Breast epithelium (tissue), 4 donors: ENCODE data around the gene STXBP5. TPM values are rescaled to one million over a fixed set of nuclear protein-coding genes. Genes with fewer than 3 reads are reported as not detected.

Experiments
- DNase-seq, 2 donors: peaks; one replicate each; pipeline ENCODE4 v3.0.0-alpha.2; 2019; ENCODE audit warnings: low spot score in 2 of 2
- H3K27ac ChIP-seq, 2 donors: fragments of 200-600 bp; sonication (generic) in 1 of 2; one replicate each; pipeline ENCODE4 v1.5.1; 2016 to 2019; ENCODE audit warnings: mild to moderate bottlenecking in 1 of 2
- H3K27me3 ChIP-seq, 2 donors: fragments of 200-600 bp; sonication (generic) in 1 of 2; one replicate each; pipeline versions ENCODE4 v1.5.1 to v1.6.0; 2017 to 2019; ENCODE audit warnings: control low read depth in 1 of 2, mild to moderate bottlenecking in 1 of 2
- H3K36me3 ChIP-seq: fragments of 200-600 bp; one replicate; pipeline ENCODE4 v1.5.1; 2019
- H3K4me1 ChIP-seq, 2 donors: fragments of 200-600 bp; sonication (generic); one replicate each; pipeline ENCODE4 v1.5.1; 2016 to 2019; ENCODE audit warnings: control low read depth in 1 of 2
- H3K4me3 ChIP-seq, 3 donors: fragments of 200-600 bp; sonication (generic); 1 replicate in 2 of 3; 2 replicates in 1 of 3; pipeline ENCODE4 v1.5.1; 2016 to 2019; ENCODE audit warnings: mild to moderate bottlenecking in 3 of 3, moderate library complexity in 2 of 3
- H3K9me3 ChIP-seq, 2 donors: fragments of 200-600 bp; sonication (generic) in 1 of 2; one replicate each; pipeline ENCODE4 v1.5.1; 2016 to 2019; ENCODE audit warnings: control low read depth in 1 of 2
- CTCF ChIP-seq, 3 donors: fragments of 450-650 bp; IDR thresholded peaks; one replicate each; pipeline ENCODE4 v1.5.1; 2016 to 2017; ENCODE audit warnings: antibody characterized with exemption in 3 of 3, mild to moderate bottlenecking in 3 of 3, moderate library complexity in 3 of 3
- POLR2A ChIP-seq: fragments of 450-650 bp; IDR thresholded peaks from one replicate; pipeline ENCODE4 v1.6.1; 2016; ENCODE audit warnings: antibody characterized with exemption, mild to moderate bottlenecking, moderate library complexity
- POLR2AphosphoS5 ChIP-seq, 3 donors: sonication (generic); formaldehyde crosslinking; IDR thresholded peaks; one replicate each; pipeline ENCODE4 v1.6.1; 2017; ENCODE audit warnings: antibody characterized with exemption in 3 of 3
- intact Hi-C: fragments of 100-400 bp; cut with DNase I; formaldehyde crosslinking; loops from one replicate; pipeline ENCODE4 v1.15.1; 2023; ENCODE audit warnings: low total_unique reads
- total RNA-seq, 3 donors: library from RNA; depleted of rRNA; stranded (reverse); fragments of >200 nt; gene quantifications; one replicate each; pipeline ENCODE4 v1.1.0, GENCODE V29; 2016

STXBP5 gene
- total RNA-seq, 3 donors from 2014 or later = 21.3 to 43.6 (median 26.9) TPM

DNA sequence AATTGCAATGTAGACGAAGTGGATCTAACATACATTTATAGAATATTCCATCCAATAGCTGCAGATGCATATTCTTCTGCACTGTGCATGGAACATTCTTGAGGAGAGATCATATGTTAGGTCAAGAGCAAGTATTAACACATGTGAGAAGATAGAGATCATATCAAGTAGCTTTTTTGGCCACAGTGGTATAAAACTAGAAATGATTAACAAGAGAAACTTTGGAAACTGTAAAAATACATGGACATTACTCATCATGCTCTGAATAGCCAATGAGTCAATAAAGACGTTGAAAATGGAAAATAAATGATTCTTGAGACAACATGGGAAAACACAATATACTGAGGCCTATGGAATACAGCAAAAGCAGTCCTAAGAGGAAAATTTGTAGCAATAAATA lies 94.2 kb downstream of the STXBP5 start:
- H3K27ac ChIP-seq = no peak overlapping the region
- peaks cover 8% of the 10 kb centered on the region for H3K36me3 ChIP-seq
- no peak for TF ChIP-seq POLR2A
- TF ChIP-seq POLR2AphosphoS5 (IDR thresholded peaks at IDR 0.05) = no peak
- TF ChIP-seq CTCF (IDR thresholded peaks at IDR 0.05) = no peak
- DNase-seq = no peak
- no peaks in the 10 kb centered on the region for H3K4me1 ChIP-seq
- intact Hi-C loops = no loop called here
- H3K27me3 ChIP-seq = no peaks in the 10 kb centered on the region
- peaks cover 3 to 9% of the 10 kb centered on the region in 2 donors for H3K9me3 ChIP-seq
- no peak overlapping the region for H3K4me3 ChIP-seq

GRCh38 chr6:147299035-147299434 lies 94.8 kb downstream of the STXBP5 start:
- no peak overlapping the region for H3K27ac ChIP-seq
- peaks cover 5 to 9% of the 10 kb centered on the region in 2 donors for H3K9me3 ChIP-seq
- DNase-seq = no peak
- intact Hi-C loops = no loop called here
- H3K36me3 ChIP-seq = peaks cover 8% of the 10 kb centered on the region
- H3K4me3 ChIP-seq = no peak overlapping the region
- H3K27me3 ChIP-seq = no peaks in the 10 kb centered on the region
- TF ChIP-seq CTCF (IDR thresholded peaks at IDR 0.05) = no peak
- TF ChIP-seq POLR2A = no peak
- TF ChIP-seq POLR2AphosphoS5 (IDR thresholded peaks at IDR 0.05) = no peak
- no peaks in the 10 kb centered on the region for H3K4me1 ChIP-seq

DNA sequence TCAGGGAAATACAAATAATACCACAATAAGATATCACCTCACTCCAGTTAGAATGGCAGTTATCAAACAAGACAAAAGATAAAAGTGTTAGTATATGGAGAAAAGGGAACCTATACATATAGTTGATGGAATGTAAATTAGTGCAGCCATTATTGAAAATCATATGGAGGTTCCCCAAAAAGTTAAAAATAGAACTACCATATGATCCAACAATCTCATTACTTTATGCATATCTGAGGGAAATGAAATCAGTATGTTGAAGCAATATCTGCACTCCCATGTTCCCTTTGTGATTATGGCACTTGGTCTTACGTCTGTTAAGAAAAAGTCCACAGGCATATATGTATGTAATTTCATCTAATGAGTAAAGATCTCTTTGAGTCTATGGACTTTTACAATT lies 96.9 kb downstream of the STXBP5 start:
- intact Hi-C loops = no loop called here
- peaks cover 7 to 9% of the 10 kb centered on the region in 2 donors for H3K9me3 ChIP-seq
- DNase-seq = no peak
- H3K4me3 ChIP-seq = no peak overlapping the region
- no peaks in the 10 kb centered on the region for H3K27me3 ChIP-seq
- no peaks in the 10 kb centered on the region for H3K4me1 ChIP-seq
- no peak for TF ChIP-seq CTCF (IDR thresholded peaks at IDR 0.05)
- TF ChIP-seq POLR2A = no peak
- H3K27ac ChIP-seq = no peak overlapping the region
- H3K36me3 ChIP-seq = peaks cover 4% of the 10 kb centered on the region

DNA sequence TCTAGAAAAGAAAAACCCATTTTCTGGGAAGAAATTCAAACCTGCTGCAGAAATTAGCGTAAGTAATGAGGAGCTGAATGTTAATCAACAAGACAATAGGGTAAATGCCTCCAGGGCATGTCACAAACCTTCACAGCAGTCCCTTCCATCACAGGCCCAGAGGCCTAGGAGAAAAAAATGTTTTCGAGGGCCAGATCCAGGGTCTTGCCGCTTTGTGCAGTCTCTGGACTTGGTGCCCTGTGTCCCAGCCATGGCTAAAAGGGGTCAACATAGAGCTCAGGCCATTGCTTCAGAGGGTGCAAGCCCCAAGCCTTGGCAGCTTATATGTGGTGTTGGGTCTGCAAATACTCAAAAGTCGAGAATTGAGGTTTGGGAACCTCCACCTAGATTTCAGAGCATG lies 99.8 kb downstream of the STXBP5 start:
- H3K9me3 ChIP-seq = peaks cover 0 to 4% of the 10 kb centered on the region in 2 donors
- TF ChIP-seq POLR2AphosphoS5 (IDR thresholded peaks at IDR 0.05) = no peak
- no peak for TF ChIP-seq CTCF (IDR thresholded peaks at IDR 0.05)
- TF ChIP-seq POLR2A = no peak
- no peaks in the 10 kb centered on the region for H3K27me3 ChIP-seq
- H3K36me3 ChIP-seq = peaks cover 8% of the 10 kb centered on the region
- H3K4me1 ChIP-seq = no peaks in the 10 kb centered on the region
- intact Hi-C loops = no loop called here
- no peak for DNase-seq
- no peak overlapping the region for H3K27ac ChIP-seq
- H3K4me3 ChIP-seq = no peak overlapping the region

DNA sequence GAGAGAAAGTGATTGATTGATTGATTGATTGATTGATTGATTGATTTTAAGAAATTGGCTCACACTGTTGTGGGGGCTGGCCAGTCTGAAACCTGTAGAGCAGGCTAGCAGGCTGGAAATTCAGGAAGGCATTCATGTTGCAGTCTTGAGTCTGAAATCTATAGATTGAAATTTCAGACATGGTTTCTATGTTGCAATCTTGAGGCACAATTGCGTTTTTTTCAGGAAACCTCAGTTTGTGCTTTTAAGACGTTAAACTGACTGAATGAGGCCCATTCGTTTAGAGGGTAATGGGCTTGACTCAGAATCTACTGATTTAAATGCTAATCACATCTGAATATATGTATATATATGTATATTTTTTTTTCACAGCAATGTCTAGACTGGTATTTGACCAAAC lies 106.3 kb downstream of the STXBP5 start:
- no peaks in the 10 kb centered on the region for H3K9me3 ChIP-seq
- no peak for DNase-seq
- intact Hi-C loops = no loop called here
- peaks cover 4% of the 10 kb centered on the region for H3K36me3 ChIP-seq
- no peak overlapping the region for H3K27ac ChIP-seq
- no peaks in the 10 kb centered on the region for H3K4me1 ChIP-seq
- H3K4me3 ChIP-seq = no peak overlapping the region
- no peaks in the 10 kb centered on the region for H3K27me3 ChIP-seq
- no peak for TF ChIP-seq CTCF (IDR thresholded peaks at IDR 0.05)
- TF ChIP-seq POLR2AphosphoS5 (IDR thresholded peaks at IDR 0.05) = no peak
- TF ChIP-seq POLR2A = no peak
